ENCODE data around the gene TAS2R41.

- TF ChIP-seq POLR2A (IDR thresholded peaks at IDR 0.05) = no peak
- TF ChIP-seq CTCF (IDR thresholded peaks at IDR 0.05) = no peak
Measured at GRCh38 chr7:143451746-143452145, 25.9 kb upstream of the TAS2R41 start.
